Measurements from ENCODE around the gene PRIM2. TPM values are rescaled to one million over a fixed set of nuclear protein-coding genes. Genes with fewer than 3 reads are reported as not detected.
"Not testable (repeated sequence)": the region's sequence is repeated elsewhere in the genome, so short reads cannot be mapped to it uniquely, and the experiment has no call there.

The PRIM2 gene
- total RNA-seq, 1 donor, result 80.2 TPM

GRCh38 chr6:57474862-57475475 is 157.5 kb downstream of the PRIM2 start:
- DNase-seq (ENCODE audit: low read depth), result peak; percentile 90
- not testable (repeated sequence) for H3K4me3 ChIP-seq (ENCODE audit: low read depth, low read length)

DNA sequence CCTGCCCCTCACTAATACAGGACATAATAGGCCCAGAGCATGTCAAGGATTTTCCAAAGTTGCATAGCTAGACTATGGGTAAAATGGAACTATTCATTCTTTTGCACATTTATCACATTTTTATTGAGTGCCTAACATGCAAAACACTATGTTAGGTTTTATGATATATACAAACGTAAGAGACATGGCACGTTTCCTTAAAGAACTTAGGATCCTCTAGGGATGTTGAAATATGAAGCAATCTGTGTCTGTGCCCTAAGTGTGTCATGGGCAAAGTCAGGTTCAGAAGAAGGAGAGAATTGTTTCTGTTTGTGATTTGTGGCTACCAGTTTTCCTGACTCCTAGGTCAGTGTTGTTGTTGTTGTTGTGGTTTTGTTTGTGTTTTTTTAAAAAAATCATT is 158.2 kb downstream of the PRIM2 start:
- DNase-seq (ENCODE audit: low read depth); H3K4me3 ChIP-seq (ENCODE audit: low read depth, low read length): not testable (repeated sequence)

- DNase-seq (ENCODE audit: low read depth); H3K4me3 ChIP-seq (ENCODE audit: low read depth, low read length): not testable (repeated sequence)
Observed at GRCh38 chr6:57480194-57480593, 162.8 kb downstream of the PRIM2 start.

DNA sequence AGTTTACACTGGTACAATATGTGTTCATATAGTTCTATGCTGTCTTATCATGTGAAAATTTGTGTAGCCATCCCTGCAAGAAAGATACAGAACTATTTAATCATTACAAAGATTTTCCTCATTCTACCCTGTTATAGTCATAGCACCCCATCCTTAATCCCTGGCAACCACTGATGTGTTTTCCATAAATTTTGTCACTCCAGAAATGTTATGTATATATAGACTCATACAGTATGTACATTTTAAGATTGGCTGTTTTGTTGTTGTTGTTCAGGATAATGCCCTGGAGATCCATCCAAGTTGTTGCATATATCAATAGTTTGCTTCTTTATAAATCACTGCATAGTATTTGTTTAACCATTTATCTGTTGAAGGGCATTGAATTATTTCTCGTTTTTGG is 163.7 kb downstream of the PRIM2 start:
- H3K4me3 ChIP-seq (ENCODE audit: low read depth, low read length); DNase-seq (ENCODE audit: low read depth): not testable (repeated sequence)

DNA sequence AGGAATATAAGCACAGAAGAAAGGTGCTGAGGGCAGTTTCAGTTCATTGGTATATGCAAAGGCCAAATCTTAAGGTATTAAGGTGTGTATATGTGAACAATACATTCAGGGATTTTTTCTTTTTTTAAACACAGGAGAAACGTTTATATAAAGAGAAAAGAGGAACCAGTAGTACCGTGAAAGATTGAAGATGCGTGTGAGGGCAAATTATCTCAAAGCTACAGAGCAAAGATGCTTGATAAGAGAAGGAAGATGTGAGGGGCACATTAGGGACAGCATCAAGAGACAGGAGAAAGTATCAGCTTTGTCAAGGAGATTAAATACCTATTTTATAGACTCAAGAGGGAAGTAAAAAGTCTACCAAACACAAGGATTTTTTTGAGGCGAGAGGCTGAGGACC is 165.0 kb downstream of the PRIM2 start:
- not testable (repeated sequence) for DNase-seq (ENCODE audit: low read depth)

DNA sequence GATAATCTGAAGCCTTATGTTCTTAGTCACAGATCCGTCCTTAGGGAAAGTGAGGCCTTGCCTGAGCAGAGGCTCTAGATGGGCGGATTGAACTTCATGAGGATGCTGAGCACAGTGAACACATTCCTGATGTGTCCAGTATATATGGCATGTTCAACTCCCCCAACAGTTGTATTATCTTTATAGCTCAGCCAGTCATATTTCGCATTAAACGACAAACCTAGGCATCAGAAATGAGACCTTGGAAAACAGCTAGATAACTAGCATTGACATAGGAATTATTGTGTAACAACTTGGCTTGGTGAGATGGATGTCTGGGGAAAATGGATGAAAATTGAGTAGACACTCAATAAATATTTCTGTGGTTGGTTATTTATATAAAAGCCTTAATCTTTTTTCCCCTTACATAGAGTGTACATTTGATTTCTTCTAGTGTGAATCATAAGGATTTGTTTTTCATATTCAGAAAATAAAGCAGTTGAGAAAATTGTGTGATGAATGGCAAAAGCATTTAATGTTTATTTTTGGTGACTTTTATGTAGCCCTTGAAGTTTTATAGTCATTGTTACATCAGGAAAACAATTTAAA is 169.2 kb downstream of the PRIM2 start:
- H3K4me3 ChIP-seq (ENCODE audit: low read depth, low read length), result not testable (repeated sequence)
- DNase-seq (ENCODE audit: low read depth), result peak; percentile 88

More for the DNA sequence above, 165.0 kb downstream of the PRIM2 start:
- H3K4me3 ChIP-seq (ENCODE audit: low read depth, low read length), result not testable (repeated sequence)

- DNase-seq (ENCODE audit: low read depth), result peak; percentile 10
- H3K4me3 ChIP-seq (ENCODE audit: low read depth, low read length), result not testable (repeated sequence)
Observed at GRCh38 chr6:57488551-57488950, 171.1 kb downstream of the PRIM2 start.

- not testable (repeated sequence) for H3K4me3 ChIP-seq (ENCODE audit: low read depth, low read length); DNase-seq (ENCODE audit: low read depth)
Observed at GRCh38 chr6:57489887-57490286, 172.5 kb downstream of the PRIM2 start.

DNA sequence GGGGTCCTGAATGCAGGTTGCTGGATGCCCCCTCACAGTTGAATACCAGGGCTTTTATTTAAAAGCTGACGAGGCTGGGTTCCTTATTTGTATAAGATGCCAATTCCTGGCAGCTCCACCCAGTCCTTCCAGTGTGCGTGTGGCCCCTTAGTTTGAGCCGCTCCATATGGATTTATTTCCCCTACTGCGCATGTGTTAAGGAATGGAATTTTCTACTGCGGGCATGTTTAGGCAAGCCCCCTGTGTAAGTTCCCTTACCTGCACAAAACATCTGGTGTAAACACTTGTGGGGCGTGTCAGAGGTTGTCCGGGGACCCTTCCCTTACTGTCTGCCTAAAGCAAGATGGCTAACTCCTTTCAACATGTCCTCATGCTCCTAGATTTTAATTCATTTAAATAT is 174.4 kb downstream of the PRIM2 start:
- not testable (repeated sequence) for DNase-seq (ENCODE audit: low read depth); H3K4me3 ChIP-seq (ENCODE audit: low read depth, low read length)

DNA sequence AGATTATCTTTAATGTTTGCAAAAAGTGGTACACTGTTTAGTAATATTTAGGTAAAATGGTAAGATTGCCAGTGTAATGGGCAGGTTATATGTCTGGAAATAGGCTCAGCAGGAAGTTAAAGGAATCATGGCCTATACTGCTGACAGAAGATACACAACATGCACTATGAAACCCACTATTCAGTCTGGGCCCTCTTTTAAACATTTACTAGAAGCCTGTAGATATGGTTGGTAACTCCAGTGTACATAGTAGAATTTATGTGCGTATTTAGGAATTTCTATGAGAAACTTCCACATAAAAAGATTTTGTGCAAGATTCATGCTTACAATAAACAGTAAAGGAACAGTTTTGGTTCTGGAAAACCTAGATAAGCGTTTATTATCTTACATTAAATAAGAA is 178.8 kb downstream of the PRIM2 start:
- H3K4me3 ChIP-seq (ENCODE audit: low read depth, low read length); DNase-seq (ENCODE audit: low read depth): not testable (repeated sequence)

GRCh38 chr6:57500368-57501021 is 183.1 kb downstream of the PRIM2 start:
- DNase-seq (ENCODE audit: low read depth), result peak; percentile 69
- H3K4me3 ChIP-seq (ENCODE audit: low read depth, low read length), result not testable (repeated sequence)

DNA sequence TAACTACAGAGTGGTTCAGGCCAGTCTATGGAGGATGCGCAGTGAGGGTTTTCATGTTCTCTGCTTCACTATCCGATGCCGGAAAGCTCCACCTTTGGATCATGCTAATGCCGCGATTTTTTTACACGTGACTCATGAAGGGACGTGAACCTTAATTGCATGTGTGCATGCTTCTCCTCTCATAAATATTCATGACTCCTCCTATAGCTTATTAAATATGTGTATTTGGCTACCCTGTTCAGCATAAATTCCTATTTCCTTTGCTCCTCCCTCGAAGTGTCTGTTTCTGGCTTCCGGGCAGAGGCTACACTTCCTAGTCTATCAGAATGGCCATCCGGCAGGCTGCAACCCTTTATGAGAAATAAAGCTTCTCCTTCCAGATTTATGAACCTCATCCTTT is 185.0 kb downstream of the PRIM2 start:
- H3K4me3 ChIP-seq (ENCODE audit: low read depth, low read length); DNase-seq (ENCODE audit: low read depth): not testable (repeated sequence)

GRCh38 chr6:57505251-57505650 is 187.8 kb downstream of the PRIM2 start:
- peak; percentile 71 for DNase-seq (ENCODE audit: low read depth)
- not testable (repeated sequence) for H3K4me3 ChIP-seq (ENCODE audit: low read depth, low read length)

- DNase-seq (ENCODE audit: low read depth); H3K4me3 ChIP-seq (ENCODE audit: low read depth, low read length): not testable (repeated sequence)
Observed at GRCh38 chr6:57510390-57510789, 193.0 kb downstream of the PRIM2 start.

GRCh38 chr6:57515171-57515570 is 197.7 kb downstream of the PRIM2 start:
- H3K4me3 ChIP-seq (ENCODE audit: low read depth, low read length), result not testable (repeated sequence)

DNA sequence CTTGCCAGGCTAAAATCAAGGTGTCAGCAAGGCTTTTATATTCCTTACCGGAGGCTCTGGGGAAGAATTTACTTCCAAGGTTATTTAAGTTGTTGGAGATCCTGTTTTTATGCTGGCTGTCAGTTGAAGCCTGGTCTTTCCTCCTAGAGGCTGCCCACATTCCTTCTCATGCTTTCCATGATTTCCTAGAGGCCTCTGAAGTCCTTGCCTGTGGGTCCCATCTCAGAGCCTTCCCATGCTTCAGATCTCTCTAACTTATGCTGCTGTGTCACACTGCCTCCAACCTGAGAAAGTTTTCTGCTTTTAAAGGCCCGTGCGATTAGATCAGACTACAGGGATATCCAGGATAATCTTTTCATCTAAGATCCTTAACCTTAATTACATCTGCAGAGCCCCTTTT is 198.4 kb downstream of the PRIM2 start:
- H3K4me3 ChIP-seq (ENCODE audit: low read depth, low read length); DNase-seq (ENCODE audit: low read depth): not testable (repeated sequence)

More at GRCh38 chr6:57515171-57515570, 197.7 kb downstream of the PRIM2 start:
- DNase-seq (ENCODE audit: low read depth), result not testable (repeated sequence)

GRCh38 chr6:57516776-57517175 is 199.3 kb downstream of the PRIM2 start:
- DNase-seq (ENCODE audit: low read depth), result peak; percentile 42
- not testable (repeated sequence) for H3K4me3 ChIP-seq (ENCODE audit: low read depth, low read length)

DNA sequence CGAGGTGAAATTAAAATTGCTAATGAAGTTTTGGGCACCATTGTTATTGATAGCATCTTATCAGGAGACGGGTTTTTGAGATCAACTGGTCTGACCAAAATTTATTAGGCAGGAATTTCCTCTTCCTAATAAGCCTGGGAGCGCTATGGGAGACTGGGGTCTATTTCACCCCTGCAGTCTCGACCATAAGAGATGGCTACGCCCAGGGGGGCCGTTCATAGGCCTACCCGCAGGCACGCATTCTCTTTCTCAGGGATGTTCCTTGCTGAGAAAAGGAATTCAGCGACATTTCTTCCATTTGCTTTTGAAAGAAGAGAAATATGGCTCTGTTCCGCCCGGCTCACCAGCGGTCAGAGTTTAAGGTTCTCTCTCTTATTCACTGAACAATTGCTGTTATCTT is 201.8 kb downstream of the PRIM2 start:
- not testable (repeated sequence) for H3K4me3 ChIP-seq (ENCODE audit: low read depth, low read length)

DNA sequence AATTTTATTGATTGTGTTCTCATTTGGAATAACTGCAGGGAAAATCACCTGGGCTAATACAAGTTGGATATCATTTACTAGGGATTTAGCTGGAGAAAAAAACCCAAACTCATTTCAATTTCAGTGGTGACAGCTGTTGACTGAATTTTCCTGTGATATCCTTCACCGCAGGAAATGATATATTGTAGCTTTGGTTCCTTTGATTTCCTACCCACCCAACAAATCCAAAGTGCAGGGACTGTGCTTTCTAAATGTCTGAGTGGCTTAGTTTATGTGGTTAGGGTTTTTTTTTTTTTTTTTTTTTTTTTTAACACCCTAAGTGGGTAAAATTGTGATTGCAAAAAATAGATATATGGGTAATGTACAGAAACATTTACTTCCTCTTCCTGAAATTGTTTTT is 203.7 kb downstream of the PRIM2 start:
- not testable (repeated sequence) for H3K4me3 ChIP-seq (ENCODE audit: low read depth, low read length); DNase-seq (ENCODE audit: low read depth)

More for the DNA sequence above, 201.8 kb downstream of the PRIM2 start:
- DNase-seq (ENCODE audit: low read depth), result not testable (repeated sequence)

DNA sequence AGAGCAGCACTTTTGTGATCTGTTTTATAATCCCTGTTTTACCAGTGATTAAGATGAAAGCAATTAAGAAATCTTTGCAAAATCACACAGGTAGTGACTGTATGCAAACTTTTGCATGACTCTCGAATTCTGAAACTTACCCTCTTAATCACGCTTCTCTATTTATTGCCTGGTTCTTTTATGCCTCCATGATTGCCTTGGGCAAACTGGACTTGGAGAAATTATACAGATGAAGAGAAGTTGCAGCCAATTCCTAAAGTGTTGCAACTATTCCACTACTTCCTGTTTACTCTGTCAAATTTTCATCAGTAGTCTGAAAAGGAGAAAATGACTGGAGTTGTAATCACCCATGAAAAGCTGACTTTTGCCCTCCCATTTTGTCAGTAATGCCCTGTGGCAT is 205.8 kb downstream of the PRIM2 start:
- not testable (repeated sequence) for H3K4me3 ChIP-seq (ENCODE audit: low read depth, low read length); DNase-seq (ENCODE audit: low read depth)
